Measurements from ENCODE around the gene CGN.

The CGN gene

DNA sequence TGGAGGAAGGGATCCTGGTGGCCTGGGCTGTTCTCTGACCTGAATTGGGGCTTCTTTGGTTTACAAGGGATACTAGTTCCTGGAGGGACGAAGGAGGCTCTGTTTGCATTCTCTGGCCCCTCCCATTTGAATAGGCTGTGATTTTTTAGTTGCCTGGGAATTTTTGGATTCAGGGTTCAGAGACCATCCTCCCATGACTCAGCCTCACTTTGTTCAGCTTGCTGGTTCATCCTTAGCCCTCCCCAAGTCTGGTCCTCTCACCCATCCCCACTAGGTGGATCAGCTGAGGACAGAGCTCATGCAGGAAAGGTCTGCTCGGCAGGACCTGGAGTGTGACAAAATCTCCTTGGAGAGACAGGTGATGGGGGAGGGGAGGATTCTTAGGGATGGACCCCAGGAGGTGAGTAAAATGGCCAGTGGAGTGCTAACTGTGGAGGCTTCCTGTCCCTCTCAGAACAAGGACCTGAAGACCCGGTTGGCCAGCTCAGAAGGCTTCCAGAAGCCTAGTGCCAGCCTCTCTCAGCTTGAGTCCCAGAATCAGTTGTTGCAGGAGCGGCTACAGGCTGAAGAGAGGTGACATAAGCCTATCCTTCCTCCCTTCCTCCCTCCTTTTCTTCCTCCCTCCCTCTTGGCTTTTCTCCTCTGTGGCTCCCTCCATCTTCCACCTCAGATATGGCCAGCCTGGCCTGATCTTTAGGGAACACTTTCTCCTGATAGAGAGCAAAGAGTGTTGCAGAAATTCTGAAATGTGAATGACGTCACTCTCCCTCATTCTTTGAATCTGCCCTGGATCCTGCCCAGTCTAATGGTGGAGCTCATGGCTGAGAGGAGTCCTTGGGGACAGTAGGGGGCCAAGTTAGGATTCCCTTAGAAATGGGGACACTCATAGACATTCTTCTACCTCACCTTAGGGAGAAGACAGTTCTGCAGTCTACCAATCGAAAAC is 24.4 kb downstream of the CGN start:
- no peaks in the 10 kb centered on the region for H3K36me3 Mint-ChIP-seq (ENCODE audit: low read depth)

DNA sequence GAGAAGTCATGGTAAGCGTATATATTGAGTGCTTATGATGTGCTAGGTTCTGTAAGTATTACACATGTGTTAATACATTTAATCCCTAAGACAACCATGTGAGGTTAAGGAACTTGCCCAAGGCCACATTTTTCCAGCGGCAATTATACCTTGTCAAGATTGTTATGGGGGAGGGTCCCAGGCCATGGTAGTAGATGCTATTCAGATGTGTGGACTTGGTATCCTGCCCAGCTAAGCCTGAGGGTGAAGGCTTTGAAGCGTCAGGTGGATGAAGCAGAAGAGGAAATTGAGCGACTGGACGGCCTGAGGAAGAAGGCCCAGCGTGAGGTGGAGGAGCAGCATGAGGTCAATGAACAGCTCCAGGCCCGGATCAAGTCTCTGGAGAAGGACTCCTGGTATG is 25.3 kb downstream of the CGN start:
- TF ChIP-seq, protein P1, sequence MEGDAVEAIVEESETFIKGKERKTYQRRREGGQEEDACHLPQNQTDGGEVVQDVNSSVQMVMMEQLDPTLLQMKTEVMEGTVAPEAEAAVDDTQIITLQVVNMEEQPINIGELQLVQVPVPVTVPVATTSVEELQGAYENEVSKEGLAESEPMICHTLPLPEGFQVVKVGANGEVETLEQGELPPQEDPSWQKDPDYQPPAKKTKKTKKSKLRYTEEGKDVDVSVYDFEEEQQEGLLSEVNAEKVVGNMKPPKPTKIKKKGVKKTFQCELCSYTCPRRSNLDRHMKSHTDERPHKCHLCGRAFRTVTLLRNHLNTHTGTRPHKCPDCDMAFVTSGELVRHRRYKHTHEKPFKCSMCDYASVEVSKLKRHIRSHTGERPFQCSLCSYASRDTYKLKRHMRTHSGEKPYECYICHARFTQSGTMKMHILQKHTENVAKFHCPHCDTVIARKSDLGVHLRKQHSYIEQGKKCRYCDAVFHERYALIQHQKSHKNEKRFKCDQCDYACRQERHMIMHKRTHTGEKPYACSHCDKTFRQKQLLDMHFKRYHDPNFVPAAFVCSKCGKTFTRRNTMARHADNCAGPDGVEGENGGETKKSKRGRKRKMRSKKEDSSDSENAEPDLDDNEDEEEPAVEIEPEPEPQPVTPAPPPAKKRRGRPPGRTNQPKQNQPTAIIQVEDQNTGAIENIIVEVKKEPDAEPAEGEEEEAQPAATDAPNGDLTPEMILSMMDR (IDR thresholded peaks at IDR 0.05), result no peak
- DNase-seq, result no peak
- Mint-ChIP-seq H3K4me3 (no peak overlapping the region), H3K4me1 (peaks cover 25% of the 10 kb centered on the region), H3K27me3 (ENCODE audit: low read depth, poor library complexity) (peaks cover 3% of the 10 kb centered on the region), H3K36me3 (ENCODE audit: low read depth) (no peaks in the 10 kb centered on the region), H3K27ac (no peak overlapping the region), H3K9me3 (no peaks in the 10 kb centered on the region)

More for the DNA sequence above, 24.4 kb downstream of the CGN start:
- H3K27ac Mint-ChIP-seq, result no peak overlapping the region
- DNase-seq, result no peak
- no peaks in the 10 kb centered on the region for H3K9me3 Mint-ChIP-seq
- peaks cover 16% of the 10 kb centered on the region for H3K4me1 Mint-ChIP-seq
- TF ChIP-seq, protein P1 (IDR thresholded peaks at IDR 0.05), result no peak
- no peak overlapping the region for H3K4me3 Mint-ChIP-seq
- H3K27me3 Mint-ChIP-seq (ENCODE audit: low read depth, poor library complexity), result peaks cover 3% of the 10 kb centered on the region

DNA sequence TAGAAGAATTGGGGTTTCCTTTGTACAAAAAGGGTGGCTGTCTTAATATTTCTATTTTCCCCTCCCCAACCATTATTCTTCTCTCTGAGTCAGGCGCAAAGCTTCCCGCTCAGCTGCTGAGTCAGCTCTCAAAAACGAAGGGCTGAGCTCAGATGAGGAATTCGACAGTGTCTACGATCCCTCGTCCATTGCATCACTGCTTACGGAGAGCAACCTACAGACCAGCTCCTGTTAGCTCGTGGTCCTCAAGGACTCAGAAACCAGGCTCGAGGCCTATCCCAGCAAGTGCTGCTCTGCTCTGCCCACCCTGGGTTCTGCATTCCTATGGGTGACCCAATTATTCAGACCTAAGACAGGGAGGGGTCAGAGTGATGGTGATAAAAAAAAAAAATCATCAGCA is 25.9 kb downstream of the CGN start:
- no peak overlapping the region for H3K27ac Mint-ChIP-seq
- no peak overlapping the region for H3K4me3 Mint-ChIP-seq
- H3K9me3 Mint-ChIP-seq, result no peaks in the 10 kb centered on the region
- no peak for DNase-seq
- peaks cover 3% of the 10 kb centered on the region for H3K27me3 Mint-ChIP-seq (ENCODE audit: low read depth, poor library complexity)
- no peaks in the 10 kb centered on the region for H3K36me3 Mint-ChIP-seq (ENCODE audit: low read depth)
- TF ChIP-seq, protein P1 (IDR thresholded peaks at IDR 0.05), result no peak
- H3K4me1 Mint-ChIP-seq, result peaks cover 31% of the 10 kb centered on the region

DNA sequence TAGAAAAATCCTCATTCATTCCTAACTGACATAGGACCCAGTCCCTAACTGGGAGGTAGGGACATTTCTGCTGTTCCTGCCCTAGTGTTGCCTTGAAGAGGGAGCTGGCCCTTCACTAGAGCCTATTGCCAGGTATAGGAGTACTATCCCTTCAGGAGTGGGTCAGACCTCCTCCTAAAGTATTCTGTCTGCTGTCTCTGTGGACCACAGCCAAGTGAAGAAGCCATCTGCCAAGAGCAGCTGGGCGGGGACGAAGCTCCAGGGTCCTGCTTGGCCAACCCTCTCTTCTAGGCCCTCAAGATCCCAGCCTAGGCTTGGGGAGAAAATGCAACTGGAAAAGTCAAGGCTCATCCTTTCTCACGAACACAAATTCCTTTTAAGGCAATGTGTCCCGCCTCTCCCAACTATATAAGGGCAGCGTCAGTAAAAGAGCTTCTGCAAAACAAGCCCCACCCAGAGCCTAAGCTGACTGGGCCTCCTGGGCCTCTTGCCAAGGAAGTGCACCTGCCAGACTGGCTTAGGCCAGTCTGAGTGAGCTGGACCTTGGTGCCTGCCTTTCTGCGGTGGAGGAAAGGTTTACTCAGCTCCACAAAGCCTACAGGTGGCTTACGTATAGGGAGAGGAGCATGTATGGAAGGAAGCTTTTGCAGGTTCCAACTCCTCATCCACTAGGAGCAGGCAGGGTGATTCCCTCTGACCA is 28.3 kb downstream of the CGN start:
- Mint-ChIP-seq H3K9me3 (no peaks in the 10 kb centered on the region), H3K27me3 (ENCODE audit: low read depth, poor library complexity) (no peaks in the 10 kb centered on the region), H3K27ac (no peak overlapping the region), H3K4me1 (peaks cover 35% of the 10 kb centered on the region), H3K4me3 (peak overlapping the region; percentile 94), H3K36me3 (ENCODE audit: low read depth) (no peaks in the 10 kb centered on the region)
- no peak for DNase-seq
- TF ChIP-seq, protein P1 (IDR thresholded peaks at IDR 0.05), result no peak

DNA sequence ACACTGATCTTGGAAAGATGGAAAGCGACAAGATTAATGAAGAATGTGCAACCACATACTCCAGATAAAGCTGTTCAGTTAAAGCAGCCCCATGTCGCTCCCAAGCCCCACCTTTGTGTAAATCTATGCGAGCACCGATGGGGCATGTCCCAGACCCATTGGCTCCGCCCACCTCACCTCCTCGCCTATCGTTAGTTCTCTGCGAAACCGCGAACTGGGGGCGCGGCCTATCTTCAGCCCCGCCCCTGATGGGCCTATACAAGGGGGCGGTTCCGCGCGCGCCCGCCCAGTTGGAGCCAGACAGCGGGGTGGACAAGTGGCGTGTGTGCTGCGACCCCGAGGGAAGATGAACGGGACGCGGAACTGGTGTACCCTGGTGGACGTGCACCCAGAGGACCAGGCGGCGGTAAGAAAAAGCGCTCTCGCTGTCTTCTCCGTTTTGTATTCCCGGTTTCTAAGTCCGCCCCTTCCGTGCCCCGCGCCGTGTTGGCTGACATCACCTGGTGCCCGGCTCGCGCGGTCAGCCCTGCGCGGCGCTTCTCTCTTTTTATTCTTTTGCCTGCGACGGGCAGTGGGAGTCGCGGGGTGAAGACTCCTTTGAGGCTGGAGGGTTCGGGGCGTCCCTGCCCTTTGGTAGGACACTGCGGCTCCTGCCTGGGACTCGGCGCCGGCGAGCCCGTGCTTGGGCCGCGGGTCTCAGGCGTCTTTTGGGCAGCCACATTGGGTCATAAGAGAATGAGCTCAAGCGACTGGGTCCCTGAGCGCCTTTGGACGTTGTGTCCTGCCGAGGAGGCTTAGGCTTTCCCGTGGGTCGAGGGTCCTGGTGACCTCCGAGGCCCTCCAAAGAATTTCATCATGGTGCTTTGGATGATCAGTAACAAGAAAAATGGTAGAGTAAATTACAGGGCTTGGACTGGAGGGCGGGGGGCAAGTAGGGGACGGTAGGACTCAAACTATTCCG is 29.1 kb downstream of the CGN start, which contains the start of gene TUFT1:
Gene TUFT1, plus strand, starts transcription at position 289 of the 961 bp plus-strand sequence. Its CDS starts 58 bp downstream, at position 347.
- Mint-ChIP-seq H3K27ac (peak within 1 kb of the TSS; percentile 60), H3K9me3 (no peaks in the 10 kb centered on the region), H3K36me3 (ENCODE audit: low read depth) (no peaks in the 10 kb centered on the region), H3K4me1 (peaks cover 26% of the 10 kb centered on the region), H3K4me3 (peak within 1 kb of the TSS; percentile 94), H3K27me3 (ENCODE audit: low read depth, poor library complexity) (no peaks in the 10 kb centered on the region)
- peak; percentile 98 for DNase-seq
- TF ChIP-seq, protein P1 (IDR thresholded peaks at IDR 0.05), result no peak

Measured in nephron progenitor cell (in vitro differentiated cells).